ENCODE results near the gene NLRC5. TPM values are rescaled to one million over a fixed set of nuclear protein-coding genes. Genes with fewer than 3 reads are reported as not detected.

NLRC5 gene
- total and polyA plus RNA-seq, 9 of the 15 experiments (the other 6 are each of a cell fraction or from before 2014, with no cell fraction given): 0.59 to 0.71 TPM; not detected in 7

DNA sequence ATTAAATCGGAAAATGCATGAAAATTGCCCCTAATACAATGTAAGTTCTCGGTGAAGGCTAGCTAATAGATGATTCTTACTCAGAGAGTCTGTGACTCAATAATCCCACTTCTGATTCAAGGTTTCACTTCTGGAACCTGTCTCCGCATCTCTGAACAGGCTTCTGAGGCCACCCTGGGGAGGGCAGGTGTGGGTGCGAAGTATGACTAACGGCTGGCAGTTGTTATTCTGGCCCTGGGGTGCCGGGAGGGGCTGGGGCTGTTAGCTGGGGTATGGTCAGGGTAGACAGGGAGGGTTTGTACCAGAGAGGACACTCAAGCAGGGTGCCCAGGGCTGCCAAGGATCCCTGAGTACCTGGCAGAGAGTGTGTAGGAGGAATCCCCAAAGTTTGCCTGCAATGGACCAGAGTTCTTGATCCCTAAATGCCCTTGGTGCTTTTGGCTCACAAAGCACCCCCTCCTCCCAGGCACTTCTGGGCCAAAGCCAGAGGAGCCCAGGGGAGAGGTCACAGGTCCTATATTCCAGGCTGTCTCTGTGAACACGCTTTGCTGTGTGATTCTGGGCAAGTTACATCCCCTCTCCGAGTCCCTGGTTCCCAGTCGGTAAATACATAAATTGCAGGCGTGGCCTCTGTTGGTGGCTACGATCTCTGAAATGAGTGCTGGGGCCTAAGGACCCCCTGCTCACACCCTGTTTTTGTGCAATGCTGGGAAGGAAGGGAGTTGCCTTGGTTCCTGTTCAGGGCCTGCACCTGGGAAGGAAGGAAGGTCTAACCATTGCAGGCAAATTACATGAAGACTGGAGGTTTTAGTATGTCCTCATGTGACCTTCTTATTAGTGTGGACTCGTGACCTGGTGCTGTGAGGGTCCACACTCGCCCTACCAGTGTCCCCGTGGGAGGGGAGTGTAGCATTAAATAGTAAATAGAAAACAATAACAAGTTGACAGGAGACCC lies 53.1 kb downstream of the NLRC5 start:
- Histone ChIP-seq H3K4me1 (replicated peaks in 1 of 2; ENCODE audit: control insufficient read depth in 2 of 2, insufficient read depth in 2 of 2, low read length in 2 of 2) (no peaks in the 10 kb centered on the region; a peak in 1 of 5 replicates), H3K9ac (ENCODE audit: insufficient read depth in 1 of 2, low read depth in 2 of 2, low read length in 2 of 2) (no peak overlapping the region), H3K27ac (ENCODE audit: extremely low read depth, low read depth, low read length) (no peak overlapping the region), H4K20me1 (replicated peaks; ENCODE audit: control insufficient read depth, insufficient read depth, low read length) (no peaks in the 10 kb centered on the region), H3K79me2 (ENCODE audit: control insufficient read depth, insufficient read depth, low read length) (no peaks in the 10 kb centered on the region), H3K4me3 (no peak overlapping the region), H3K9me1 (ENCODE audit: control insufficient read depth, insufficient read depth, low read length) (peaks cover 5% of the 10 kb centered on the region), H3K9me3 (replicated peaks; ENCODE audit: control insufficient read depth, insufficient read depth, low read depth, low read length) (no peaks in the 10 kb centered on the region), H3K27me3 (ENCODE audit: control insufficient read depth in 2 of 2, insufficient read depth in 2 of 2, low read length in 2 of 2) (peaks cover 6 to 55% of the 10 kb centered on the region in 2 experiments; a peak in 4 of 5 replicates), H3K36me3 (ENCODE audit: control insufficient read depth, insufficient read depth, low read length) (no peaks in the 10 kb centered on the region), H2AFZ (ENCODE audit: low read depth, low read length) (no peak overlapping the region), H3K4me2 (ENCODE audit: insufficient read depth, low read length) (no peak overlapping the region)
- DNase-seq (ENCODE audit: extremely low read depth in 1 of 4, low spot score in 3 of 4): no peak
- POLR2A ChIA-PET: interaction anchor here (0.7 kb wide), 3 partner anchors 22 to 143 kb away, joined by 3 read pairs; no protein-coding TSS in a partner anchor
- no peak for FAIRE-seq
- WGBS (ENCODE audit: insufficient coverage, low coverage, missing lambda C conversion rate): 2% methylated on average over 14 of the region's 14 CpGs
- intact Hi-C loops (cut with micrococcal nuclease): no loop called here
- no TSS peak for BruUV-seq (replicated peaks)
- in situ Hi-C loops (cut with MboI): no loop called here
- CTCF ChIA-PET (ENCODE audit: low intra/inter-chr PET ratio): no interaction called here
- no peak for ATAC-seq
- TF ChIP-seq MYC (IDR thresholded peaks at IDR 0.05; ENCODE audit: low read depth, low read length): no peak
- TF ChIP-seq MYC (CRISPR knock-in tag; IDR thresholded peaks at IDR 0.05; ENCODE audit: borderline replicate concordance, low read depth): no peak
- TF ChIP-seq CBX1 (IDR thresholded peaks at IDR 0.05; ENCODE audit: low read depth): no peak
- TF ChIP-seq NFE2L1 (tag; IDR thresholded peaks at IDR 0.05; ENCODE audit: borderline replicate concordance, low read depth): no peak
- no peak for TF ChIP-seq MAX (CRISPR knock-in tag; IDR thresholded peaks at IDR 0.05)
